ENCODE data around the gene GSTM5. TPM values are rescaled to one million over a fixed set of nuclear protein-coding genes. Genes with fewer than 3 reads are reported as not detected.
"Not testable (repeated sequence)": the region's sequence is repeated elsewhere in the genome, so short reads cannot be mapped to it uniquely, and the experiment has no call there.

The GSTM5 gene
- total RNA-seq, 1 experiment from 2014 or later: not detected

DNA sequence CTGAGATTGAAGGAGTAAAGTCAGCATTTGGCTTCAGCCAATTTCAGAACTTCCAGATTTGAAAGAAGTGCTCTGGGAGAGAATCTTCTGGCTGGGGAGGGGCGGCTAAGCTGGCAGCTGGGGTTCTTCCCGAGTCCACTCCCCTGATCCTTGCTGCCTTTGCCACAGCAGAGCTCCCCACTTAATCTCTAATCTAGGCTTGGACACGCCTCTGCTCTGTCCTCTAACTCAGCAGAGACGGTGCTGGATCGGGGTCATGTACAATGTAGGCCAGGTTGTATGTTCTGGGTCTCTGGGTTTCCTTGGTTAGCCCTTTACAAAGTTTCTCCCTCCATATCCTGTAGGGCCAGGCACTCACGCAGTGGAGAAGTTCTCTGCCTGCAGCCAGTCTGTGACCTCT, 38.9 kb downstream of the GSTM5 start:
- Mint-ChIP-seq H3K9me3 (ENCODE audit: unreplicated experiment) (no peaks in the 10 kb centered on the region), H3K4me1 (ENCODE audit: insufficient read depth, unreplicated experiment) (no peaks in the 10 kb centered on the region), H3K27ac (ENCODE audit: low read depth, unreplicated experiment) (no peak overlapping the region), H3K27me3 (ENCODE audit: insufficient read depth, unreplicated experiment) (peaks cover 52% of the 10 kb centered on the region), H3K4me3 (ENCODE audit: unreplicated experiment) (no peak overlapping the region), H3K36me3 (ENCODE audit: insufficient read depth, unreplicated experiment) (no peaks in the 10 kb centered on the region)
- POLR2A ChIA-PET: interaction anchor here (1.0 kb wide), 1 partner anchor 22 kb away, joined by 3 read pairs; no protein-coding TSS in a partner anchor
- CTCF ChIA-PET: interaction anchor here (1.1 kb wide), 1 partner anchor 111 kb away, joined by 3 read pairs; no protein-coding TSS in a partner anchor
- no peak for DNase-seq (ENCODE audit: unreplicated experiment)
- no TSS peak for BruUV-seq (replicated peaks)
- TF ChIP-seq, protein P1, sequence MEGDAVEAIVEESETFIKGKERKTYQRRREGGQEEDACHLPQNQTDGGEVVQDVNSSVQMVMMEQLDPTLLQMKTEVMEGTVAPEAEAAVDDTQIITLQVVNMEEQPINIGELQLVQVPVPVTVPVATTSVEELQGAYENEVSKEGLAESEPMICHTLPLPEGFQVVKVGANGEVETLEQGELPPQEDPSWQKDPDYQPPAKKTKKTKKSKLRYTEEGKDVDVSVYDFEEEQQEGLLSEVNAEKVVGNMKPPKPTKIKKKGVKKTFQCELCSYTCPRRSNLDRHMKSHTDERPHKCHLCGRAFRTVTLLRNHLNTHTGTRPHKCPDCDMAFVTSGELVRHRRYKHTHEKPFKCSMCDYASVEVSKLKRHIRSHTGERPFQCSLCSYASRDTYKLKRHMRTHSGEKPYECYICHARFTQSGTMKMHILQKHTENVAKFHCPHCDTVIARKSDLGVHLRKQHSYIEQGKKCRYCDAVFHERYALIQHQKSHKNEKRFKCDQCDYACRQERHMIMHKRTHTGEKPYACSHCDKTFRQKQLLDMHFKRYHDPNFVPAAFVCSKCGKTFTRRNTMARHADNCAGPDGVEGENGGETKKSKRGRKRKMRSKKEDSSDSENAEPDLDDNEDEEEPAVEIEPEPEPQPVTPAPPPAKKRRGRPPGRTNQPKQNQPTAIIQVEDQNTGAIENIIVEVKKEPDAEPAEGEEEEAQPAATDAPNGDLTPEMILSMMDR (IDR thresholded peaks at IDR 0.05; ENCODE audit: unreplicated experiment): no peak
- intact Hi-C loops (cut with micrococcal nuclease): no loop called here

DNA sequence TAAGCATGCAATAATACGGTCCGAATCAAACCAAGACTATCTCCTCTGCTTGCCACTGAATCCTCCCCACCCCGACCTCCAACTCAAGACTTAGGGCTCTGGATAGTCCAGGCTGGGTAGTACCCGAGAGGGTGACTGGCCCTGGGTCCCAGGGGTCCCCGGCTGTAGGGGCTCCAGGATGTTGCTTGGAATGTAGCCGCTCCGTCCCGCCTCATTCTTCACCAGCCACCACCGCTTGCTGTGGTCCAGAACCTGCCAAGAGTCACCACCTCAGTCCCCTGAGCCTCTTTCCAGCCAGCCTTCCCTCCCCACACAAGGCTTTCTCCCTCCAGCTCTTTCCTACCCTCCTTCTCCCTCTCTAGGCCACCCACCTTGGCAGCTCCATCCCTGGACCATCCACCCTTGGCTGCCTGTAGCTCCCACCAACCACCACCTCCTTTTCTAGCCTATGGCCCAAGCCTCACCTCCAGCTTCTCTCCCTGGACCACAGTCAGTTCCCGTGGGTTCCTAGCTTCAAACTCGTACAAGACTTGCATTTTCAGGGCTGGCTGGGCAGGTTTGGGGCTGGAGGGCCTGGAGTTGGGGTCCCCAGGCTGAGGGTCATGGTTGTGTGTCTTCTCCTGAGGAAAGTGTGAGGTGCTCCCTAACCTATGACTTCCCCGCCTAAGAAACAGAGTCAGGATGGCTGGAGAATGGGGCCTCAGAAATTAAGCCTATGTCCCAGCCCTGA, 39.6 kb downstream of the GSTM5 start:
- H3K4me3 Mint-ChIP-seq (ENCODE audit: unreplicated experiment): no peak overlapping the region
- no peaks in the 10 kb centered on the region for H3K36me3 Mint-ChIP-seq (ENCODE audit: insufficient read depth, unreplicated experiment)
- DNase-seq (ENCODE audit: unreplicated experiment): no peak
- intact Hi-C loops (cut with micrococcal nuclease): no loop called here
- no peak overlapping the region for H3K27ac Mint-ChIP-seq (ENCODE audit: low read depth, unreplicated experiment)
- H3K27me3 Mint-ChIP-seq (ENCODE audit: insufficient read depth, unreplicated experiment): peaks cover 50% of the 10 kb centered on the region
- TF ChIP-seq, protein P1 (IDR thresholded peaks at IDR 0.05; ENCODE audit: unreplicated experiment): no peak
- ChIA-PET CTCF (interaction anchor here (1.1 kb wide), 1 partner anchor 111 kb away, joined by 3 read pairs; no protein-coding TSS in a partner anchor), POLR2A (interaction anchor here (0.6 kb wide), 1 partner anchor 221 kb away, joined by 3 read pairs; no protein-coding TSS in a partner anchor)
- no TSS peak for BruUV-seq (replicated peaks)
- H3K4me1 Mint-ChIP-seq (ENCODE audit: insufficient read depth, unreplicated experiment): no peaks in the 10 kb centered on the region
- no peaks in the 10 kb centered on the region for H3K9me3 Mint-ChIP-seq (ENCODE audit: unreplicated experiment)

DNA sequence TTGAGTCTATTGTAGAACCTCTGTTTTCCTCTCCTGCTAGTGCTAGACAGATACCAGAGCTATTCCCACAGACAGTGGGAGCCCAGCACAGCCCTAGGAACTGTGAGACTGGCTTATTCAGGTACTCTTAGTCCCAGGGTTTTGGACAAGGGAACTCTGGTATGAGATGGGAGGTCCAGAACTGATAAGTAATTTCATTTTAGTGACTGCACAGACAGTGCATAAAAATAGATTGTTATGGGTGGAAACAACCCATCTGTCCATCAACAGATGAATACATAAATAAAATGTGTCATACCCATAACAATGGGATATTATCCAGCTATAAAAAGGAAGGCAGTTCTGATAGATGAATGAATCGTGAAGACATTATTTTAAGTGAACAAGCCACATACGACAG, 42.7 kb downstream of the GSTM5 start:
- no peaks in the 10 kb centered on the region for H3K36me3 Mint-ChIP-seq (ENCODE audit: insufficient read depth, unreplicated experiment)
- no peaks in the 10 kb centered on the region for H3K9me3 Mint-ChIP-seq (ENCODE audit: unreplicated experiment)
- BruUV-seq (replicated peaks): no TSS peak
- no peaks in the 10 kb centered on the region for H3K4me1 Mint-ChIP-seq (ENCODE audit: insufficient read depth, unreplicated experiment)
- CTCF ChIA-PET: interaction anchor here (0.6 to 2.2 kb wide), 3 partner anchors 8 to 114 kb away, joined by 3 to 15 read pairs (median 5); no protein-coding TSS in a partner anchor
- H3K4me3 Mint-ChIP-seq (ENCODE audit: unreplicated experiment): no peak overlapping the region
- intact Hi-C loops (cut with micrococcal nuclease): no loop called here
- H3K27me3 Mint-ChIP-seq (ENCODE audit: insufficient read depth, unreplicated experiment): peaks cover 20% of the 10 kb centered on the region
- no peak for DNase-seq (ENCODE audit: unreplicated experiment)
- TF ChIP-seq, protein P1 (IDR thresholded peaks at IDR 0.05; ENCODE audit: unreplicated experiment): no peak
- H3K27ac Mint-ChIP-seq (ENCODE audit: low read depth, unreplicated experiment): no peak overlapping the region
- POLR2A ChIA-PET: no interaction called here

DNA sequence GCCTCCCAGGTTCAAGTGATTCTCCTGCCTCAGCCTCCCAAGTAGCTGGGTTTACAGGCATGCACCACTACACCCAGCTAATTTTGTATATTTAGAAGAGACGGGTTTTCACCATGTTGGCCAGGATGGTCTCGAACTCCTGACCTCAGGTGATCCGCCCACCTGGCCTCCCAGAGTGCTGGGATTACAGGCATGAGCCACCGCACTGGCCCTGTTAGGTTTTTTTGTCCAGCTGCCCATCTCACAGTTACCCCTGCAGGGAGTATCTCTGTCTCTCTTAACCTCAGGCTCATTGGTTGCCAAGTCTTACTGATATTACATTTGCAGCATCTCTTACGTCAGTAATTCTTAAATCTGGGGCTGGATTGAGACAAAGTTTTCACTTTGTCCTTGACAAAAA, 44.3 kb downstream of the GSTM5 start:
- peaks cover 15% of the 10 kb centered on the region for H3K27me3 Mint-ChIP-seq (ENCODE audit: insufficient read depth, unreplicated experiment)
- BruUV-seq (replicated peaks); H3K27ac Mint-ChIP-seq (ENCODE audit: low read depth, unreplicated experiment); H3K4me1 Mint-ChIP-seq (ENCODE audit: insufficient read depth, unreplicated experiment); intact Hi-C loops (cut with micrococcal nuclease); H3K36me3 Mint-ChIP-seq (ENCODE audit: insufficient read depth, unreplicated experiment); H3K9me3 Mint-ChIP-seq (ENCODE audit: unreplicated experiment); H3K4me3 Mint-ChIP-seq (ENCODE audit: unreplicated experiment); DNase-seq (ENCODE audit: unreplicated experiment): not testable (repeated sequence)
- ChIA-PET POLR2A (interaction anchor here (0.7 kb wide), 1 partner anchor 208 kb away, joined by 4 read pairs; the partner anchor contains the start of gene GNAI3), CTCF (interaction anchor here (1.4 to 1.7 kb wide), 2 partner anchors 21 to 117 kb away, joined by 6 to 9 read pairs; no protein-coding TSS in a partner anchor)
